Medulla oblongata (tissue), 1 donor: ENCODE results near the gene FGF13.
A peak's percentile ranks its signal among the peaks of the same experiment; 100 is the strongest.

Experiments
- DNase-seq: peaks from one replicate; pipeline ENCODE4 v3.0.0-alpha.2; 2015; ENCODE audit errors: extremely low spot score

The FGF13 gene

GRCh38 chrX:138711399-138712347 is at the start of gene FGF13:
Gene FGF13, minus strand, starts transcription at chrX:138711717. Its CDS starts 714 bp downstream, at chrX:138711003.
- DNase-seq = peak; percentile 2

- DNase-seq = no peak
Measured at GRCh38 chrX:138759217-138759943, 47.9 kb upstream of the FGF13 start.

- DNase-seq = peak; percentile 17
Measured at GRCh38 chrX:138756234-138756633, 44.7 kb upstream of the FGF13 start.

- DNase-seq = no peak
Measured at GRCh38 chrX:138754861-138755260, 43.3 kb upstream of the FGF13 start.

GRCh38 chrX:138748480-138748879 is 37.0 kb upstream of the FGF13 start:
- DNase-seq = no peak

- peak; percentile 57 for DNase-seq
Measured at GRCh38 chrX:138745196-138745595, 33.7 kb upstream of the FGF13 start.

GRCh38 chrX:138742217-138742616 is 30.7 kb upstream of the FGF13 start:
- no peak for DNase-seq

- no peak for DNase-seq
Measured at GRCh38 chrX:138740341-138740740, 28.8 kb upstream of the FGF13 start.

GRCh38 chrX:138723301-138723700 is 11.8 kb upstream of the FGF13 start:
- DNase-seq = no peak

GRCh38 chrX:138719396-138719795 is 7.9 kb upstream of the FGF13 start:
- no peak for DNase-seq

GRCh38 chrX:138718941-138719340 is 7.4 kb upstream of the FGF13 start:
- DNase-seq = no peak

- DNase-seq = no peak
Measured at GRCh38 chrX:138710866-138711341, 613 bp downstream of the FGF13 start.

- DNase-seq = no peak
Measured at GRCh38 chrX:138709886-138710791, 1.4 kb downstream of the FGF13 start.

GRCh38 chrX:138708268-138708667 is 3.2 kb downstream of the FGF13 start:
- DNase-seq = no peak

GRCh38 chrX:138704596-138704995 is 6.9 kb downstream of the FGF13 start:
- no peak for DNase-seq

- DNase-seq = no peak
Measured at GRCh38 chrX:138704101-138704500, 7.4 kb downstream of the FGF13 start.

GRCh38 chrX:138692591-138692990 is 18.9 kb downstream of the FGF13 start:
- DNase-seq = no peak

GRCh38 chrX:138691186-138691585 is 20.3 kb downstream of the FGF13 start:
- DNase-seq = no peak

- DNase-seq = no peak
Measured at GRCh38 chrX:138690591-138690990, 20.9 kb downstream of the FGF13 start.

- DNase-seq = no peak
Measured at GRCh38 chrX:138683600-138683999, 27.9 kb downstream of the FGF13 start.

- no peak for DNase-seq
Measured at GRCh38 chrX:138669693-138670092, 41.8 kb downstream of the FGF13 start.

- DNase-seq = no peak
Measured at GRCh38 chrX:138664466-138664865, 47.1 kb downstream of the FGF13 start.
